Activated T-cell treated with anti-CD3 and anti-CD28 coated beads for 48 hours (primary cell): ENCODE measurements around the gene ARSI.
"Not testable (repeated sequence)": the region's sequence is repeated elsewhere in the genome, so short reads cannot be mapped to it uniquely, and the experiment has no call there.

Experiments used
- DNase-seq: peaks from one replicate; pipeline ENCODE4 v3.0.0-alpha.2; 2020; ENCODE audit warnings: low read depth

Gene ARSI

GRCh38 chr5:150265870-150266383 lies 36.8 kb downstream of the ARSI start:
- no peak for DNase-seq

- DNase-seq: no peak
These were observed 37.8 kb downstream of the ARSI start for GRCh38 chr5:150264667-150265603.

GRCh38 chr5:150263801-150264621 lies 38.7 kb downstream of the ARSI start:
- no peak for DNase-seq

GRCh38 chr5:150263375-150263775 lies 39.3 kb downstream of the ARSI start:
- DNase-seq: no peak

- no peak for DNase-seq
These were observed 40.2 kb downstream of the ARSI start for GRCh38 chr5:150262502-150262901.

GRCh38 chr5:150261231-150261630 lies 41.5 kb downstream of the ARSI start:
- no peak for DNase-seq

- DNase-seq: no peak
These were observed 44.6 kb downstream of the ARSI start for GRCh38 chr5:150258130-150258529.

- DNase-seq: no peak
These were observed 45.3 kb downstream of the ARSI start for GRCh38 chr5:150257424-150257823.

GRCh38 chr5:150256410-150257064 lies 46.2 kb downstream of the ARSI start:
- no peak for DNase-seq

GRCh38 chr5:150255659-150256409 lies 46.9 kb downstream of the ARSI start:
- DNase-seq: no peak

GRCh38 chr5:150254774-150255173 lies 47.9 kb downstream of the ARSI start:
- DNase-seq: no peak

- DNase-seq: no peak
These were observed 48.3 kb downstream of the ARSI start for GRCh38 chr5:150254363-150254762.

GRCh38 chr5:150253416-150254208 lies 49.1 kb downstream of the ARSI start:
- DNase-seq: no peak

GRCh38 chr5:150252489-150252888 lies 50.2 kb downstream of the ARSI start:
- no peak for DNase-seq

GRCh38 chr5:150251504-150251903 lies 51.2 kb downstream of the ARSI start:
- DNase-seq: no peak

- DNase-seq: no peak
These were observed 53.0 kb downstream of the ARSI start for GRCh38 chr5:150249744-150250143.

GRCh38 chr5:150248946-150249345 lies 53.8 kb downstream of the ARSI start:
- DNase-seq: no peak

- DNase-seq: not testable (repeated sequence)
These were observed 54.2 kb downstream of the ARSI start for GRCh38 chr5:150248493-150248892.

GRCh38 chr5:150247726-150248125 lies 55.0 kb downstream of the ARSI start:
- no peak for DNase-seq

- DNase-seq: no peak
These were observed 55.9 kb downstream of the ARSI start for GRCh38 chr5:150246835-150247234.

- no peak for DNase-seq
These were observed 56.3 kb downstream of the ARSI start for GRCh38 chr5:150246429-150246828.
